GOT3 (cell line): ENCODE data around the gene IDH1.
"Not testable (repeated sequence)": the region's sequence is repeated elsewhere in the genome, so short reads cannot be mapped to it uniquely, and the experiment has no call there.

Experiments used
- DNase-seq: peaks from one replicate; lab custom pipeline; 2025; ENCODE audit warnings: mixed read lengths; lab: John Stamatoyannopoulos, UW

Gene IDH1

DNA sequence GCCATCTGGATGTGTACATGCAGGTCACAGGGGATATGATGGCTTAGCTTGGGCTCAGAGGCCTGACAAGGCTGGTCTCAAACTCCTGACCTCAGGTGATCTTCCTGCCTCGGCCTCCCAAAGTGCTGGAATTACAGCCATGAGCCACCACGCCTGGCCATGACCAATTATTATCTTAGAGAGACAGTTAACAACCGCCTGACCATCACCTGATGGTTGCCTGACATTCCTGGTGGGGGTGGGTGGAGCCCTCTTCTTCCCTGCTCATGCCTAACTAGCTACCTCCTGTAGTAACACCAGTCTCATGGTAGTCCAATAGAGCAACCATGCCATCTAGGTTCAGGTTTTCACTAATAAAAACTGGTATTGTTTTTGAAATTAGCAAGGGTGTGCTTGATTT is 33.0 kb downstream of the IDH1 start:
- DNase-seq: not testable (repeated sequence)

DNA sequence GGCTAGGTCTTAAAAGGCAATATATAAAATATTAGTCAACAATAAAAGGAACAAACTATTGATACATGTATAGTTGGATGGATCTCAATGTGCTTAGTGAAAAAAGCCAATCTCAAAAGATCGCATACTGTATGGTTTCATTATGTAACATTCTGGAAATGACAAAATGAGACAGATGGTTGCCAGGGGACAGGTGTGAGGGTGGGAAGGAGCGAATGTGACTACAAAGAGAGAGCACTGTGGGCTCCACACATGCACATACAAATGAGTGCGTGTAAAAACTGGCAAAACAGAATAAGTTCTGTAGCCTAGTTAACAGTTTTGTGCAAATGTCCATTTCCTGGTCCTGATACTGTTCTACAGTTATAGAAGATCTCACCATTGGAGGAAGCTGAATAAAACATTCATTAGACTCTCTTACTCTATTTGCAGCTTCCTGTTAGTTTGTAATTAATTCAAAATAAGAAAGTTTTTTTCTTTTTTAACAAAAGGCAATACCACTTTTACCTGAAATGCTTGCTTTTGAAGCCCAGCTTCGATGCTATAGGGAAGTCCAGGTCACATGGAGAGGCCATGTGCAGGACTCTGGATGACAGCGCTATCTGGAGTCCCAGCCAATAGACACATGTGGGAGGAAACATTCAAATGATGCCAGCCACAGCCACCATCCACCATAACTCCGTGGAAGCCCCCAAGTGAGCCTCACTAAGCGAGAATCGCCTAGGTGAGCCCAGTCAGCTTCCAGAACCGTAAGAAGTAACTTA is 44.0 kb downstream of the IDH1 start:
- DNase-seq: no peak

DNA sequence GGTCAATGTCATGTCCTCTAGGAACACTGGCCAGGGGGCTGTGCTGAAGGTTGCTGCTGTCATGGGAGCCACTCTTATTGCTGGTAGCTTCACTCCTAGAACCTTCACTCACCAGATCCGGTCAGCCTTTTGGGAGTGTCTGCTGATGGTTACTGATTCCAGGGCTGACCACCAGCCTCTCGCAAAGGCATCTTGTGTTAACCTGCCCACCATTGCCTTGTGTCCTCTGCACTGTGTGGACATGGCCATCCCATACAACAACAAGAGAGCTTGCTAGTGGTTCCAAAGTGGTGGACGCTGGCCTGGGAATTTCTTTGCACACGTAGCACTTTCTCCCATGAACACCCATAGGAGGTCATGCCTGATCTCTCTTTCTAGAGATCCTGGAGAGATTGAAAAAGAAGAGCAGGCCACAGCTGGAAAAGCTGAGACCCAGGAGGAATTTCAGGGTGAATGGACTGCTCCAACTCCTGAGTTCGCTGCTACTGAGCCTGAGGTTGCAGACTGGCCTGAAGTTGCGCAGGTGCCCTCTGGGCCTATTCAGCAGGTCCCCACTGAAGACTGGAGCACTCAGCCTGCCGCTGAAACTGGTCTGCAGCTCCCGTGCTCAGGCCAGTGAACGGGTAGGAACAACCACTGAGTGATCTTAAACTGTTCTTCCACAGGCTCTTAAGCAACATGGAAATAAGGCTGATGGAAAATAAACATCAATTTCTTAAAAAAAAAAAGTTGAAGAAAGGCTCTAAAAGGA is 46.4 kb downstream of the IDH1 start:
- no peak for DNase-seq

DNA sequence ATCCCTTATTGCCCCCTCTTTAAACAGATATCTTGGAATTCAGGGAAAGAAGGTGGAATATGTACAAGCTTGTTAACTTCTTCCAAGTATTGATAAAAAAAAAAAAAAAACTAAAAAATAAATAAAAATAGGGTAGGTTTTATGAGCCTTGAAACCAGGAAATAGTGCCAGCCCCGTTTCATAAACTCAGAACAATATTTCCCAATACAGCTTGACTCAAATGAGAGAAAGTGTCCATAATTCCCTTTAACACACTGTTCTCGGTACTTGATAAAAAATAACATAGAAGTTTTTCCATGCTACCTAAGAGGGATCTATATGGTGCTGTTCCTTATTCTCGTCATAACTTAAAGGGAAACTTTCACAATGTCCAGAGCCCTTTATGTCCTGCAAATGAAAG is 47.1 kb downstream of the IDH1 start:
- no peak for DNase-seq

DNA sequence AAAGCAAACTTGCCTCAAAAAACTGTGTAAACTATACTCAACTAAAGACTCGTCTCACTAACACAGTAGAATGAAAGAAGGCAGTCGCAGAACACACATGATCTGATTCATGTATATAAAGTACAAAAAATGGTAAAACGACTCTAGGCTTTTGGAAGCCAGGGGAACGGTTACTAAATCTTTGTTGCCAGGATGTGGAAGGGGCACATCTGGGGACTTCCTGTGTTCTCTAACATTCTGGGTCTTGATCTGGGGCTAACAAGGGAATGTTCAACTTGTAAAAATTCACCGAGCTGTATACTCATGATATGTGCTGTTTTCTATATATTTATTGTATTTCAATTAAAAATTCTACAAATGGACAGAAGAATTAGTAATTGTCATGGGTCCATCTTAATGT is 50.7 kb downstream of the IDH1 start:
- DNase-seq: no peak

DNA sequence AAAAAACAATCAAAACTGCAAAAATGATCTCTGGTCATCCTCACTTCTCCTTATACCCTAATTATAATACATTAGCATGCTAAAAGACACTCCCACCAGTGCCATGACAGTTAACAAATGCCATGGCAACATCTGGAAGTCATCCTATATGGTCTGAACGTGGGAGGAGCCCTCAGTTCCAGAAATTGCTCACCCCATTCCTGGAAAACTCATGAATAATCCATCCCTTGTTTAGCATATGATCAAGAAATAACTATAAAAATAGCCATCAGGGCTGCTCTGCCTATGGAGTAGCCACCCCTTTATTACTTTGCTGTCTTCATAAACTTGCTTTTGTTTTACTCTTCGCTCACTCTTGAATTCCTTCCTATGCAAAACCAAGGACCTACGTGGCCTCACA is 59.3 kb downstream of the IDH1 start:
- no peak for DNase-seq

DNA sequence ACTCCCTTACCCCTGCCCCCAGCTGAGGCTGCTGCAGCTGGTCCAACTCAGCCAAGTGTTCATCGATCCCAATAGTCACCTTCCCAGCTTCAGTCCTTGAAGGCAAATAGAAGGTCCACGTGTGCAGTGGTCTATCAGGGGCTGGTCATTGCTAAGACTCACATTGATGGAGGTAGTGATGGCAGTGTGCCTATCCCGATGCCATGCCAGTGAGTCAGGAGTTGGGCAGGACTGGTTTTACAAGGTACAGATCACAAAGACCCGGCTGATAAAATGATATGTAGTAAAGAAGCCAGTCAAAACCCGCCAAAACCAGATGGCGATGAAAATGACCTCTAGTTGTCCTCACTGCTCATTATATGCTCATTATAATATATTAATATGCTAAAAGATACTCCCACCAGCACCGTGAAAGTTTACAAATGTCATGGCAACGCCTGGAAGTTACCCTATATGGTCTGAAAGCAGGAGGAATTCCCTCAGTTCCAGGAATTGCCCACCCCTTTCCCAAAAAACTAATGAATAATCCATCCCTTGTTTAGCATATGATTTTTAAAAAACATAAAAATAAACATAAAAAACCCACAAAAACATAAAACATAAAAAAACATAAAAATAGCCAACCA is 62.1 kb downstream of the IDH1 start:
- DNase-seq: no peak

DNA sequence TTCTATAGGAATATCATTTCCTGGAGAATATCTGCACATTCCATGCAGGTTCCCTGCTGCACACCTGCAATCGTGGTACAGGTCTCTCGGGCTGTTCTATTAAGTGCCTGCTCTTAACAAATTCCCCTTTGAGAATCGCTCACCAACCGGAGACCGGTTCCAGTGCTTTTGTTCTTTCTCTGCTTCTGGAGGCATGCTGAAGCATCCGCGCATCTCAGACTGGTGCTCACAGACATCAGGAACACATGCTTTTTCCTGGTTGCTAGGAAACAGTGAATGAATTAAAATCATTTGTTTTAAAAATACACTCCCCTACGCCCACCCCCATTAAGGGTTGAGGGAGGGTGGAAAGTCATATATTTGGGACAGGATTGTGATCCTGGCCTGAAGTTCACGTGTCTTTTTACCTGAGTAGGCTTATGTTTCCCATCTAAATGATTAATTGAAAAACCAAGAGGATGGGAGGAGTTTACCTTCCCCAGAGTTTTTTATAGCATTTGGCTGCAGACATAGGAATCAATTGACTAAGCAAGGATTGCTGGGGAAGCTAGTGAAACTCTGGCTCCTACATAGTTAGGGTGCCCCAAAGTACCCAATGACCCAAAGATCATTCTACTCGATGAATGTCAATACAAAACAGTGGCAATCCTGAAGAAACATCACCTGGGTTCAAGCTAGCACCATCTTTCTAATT is 64.9 kb downstream of the IDH1 start, which contains the start of gene C2orf80:
C2orf80 (minus strand) TSS at position 221 of the 694 bp plus-strand sequence. CDS start 3,044 bp downstream, outside the sequence.
- DNase-seq: no peak

DNA sequence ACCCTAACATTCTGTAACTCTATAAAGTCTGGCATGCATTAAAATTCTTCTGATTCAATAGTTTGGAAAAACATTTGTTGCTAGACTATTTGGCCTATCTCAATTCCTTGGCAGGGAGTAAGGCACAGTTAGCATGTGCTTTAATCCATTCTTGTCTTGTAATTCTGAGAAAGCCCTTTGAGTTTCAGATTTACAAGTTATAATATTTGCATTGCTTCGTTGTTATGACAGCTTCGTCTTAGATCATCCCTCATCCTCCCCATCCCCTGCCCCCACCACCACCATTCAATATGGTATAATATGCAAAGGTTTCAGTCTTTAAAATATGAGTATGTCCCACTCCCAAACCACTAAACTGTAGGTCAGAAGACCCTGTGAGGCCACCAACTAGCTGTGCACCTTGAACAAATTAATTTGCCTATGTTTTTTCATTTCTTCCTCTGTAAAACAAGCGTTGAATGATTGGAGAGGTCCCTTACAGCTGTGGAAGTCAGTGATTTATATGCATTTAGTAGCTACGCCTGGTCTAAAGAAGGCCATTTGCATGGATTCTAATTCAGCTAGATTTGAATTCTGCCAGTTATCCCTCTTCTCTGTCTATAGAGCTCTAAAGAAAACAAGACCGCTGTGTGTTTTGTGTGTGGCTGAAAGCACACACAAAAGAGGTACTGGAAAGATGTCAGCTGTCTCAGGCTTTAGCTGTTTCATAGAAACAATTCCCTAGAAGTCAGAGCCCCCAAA is 65.6 kb downstream of the IDH1 start:
- no peak for DNase-seq

DNA sequence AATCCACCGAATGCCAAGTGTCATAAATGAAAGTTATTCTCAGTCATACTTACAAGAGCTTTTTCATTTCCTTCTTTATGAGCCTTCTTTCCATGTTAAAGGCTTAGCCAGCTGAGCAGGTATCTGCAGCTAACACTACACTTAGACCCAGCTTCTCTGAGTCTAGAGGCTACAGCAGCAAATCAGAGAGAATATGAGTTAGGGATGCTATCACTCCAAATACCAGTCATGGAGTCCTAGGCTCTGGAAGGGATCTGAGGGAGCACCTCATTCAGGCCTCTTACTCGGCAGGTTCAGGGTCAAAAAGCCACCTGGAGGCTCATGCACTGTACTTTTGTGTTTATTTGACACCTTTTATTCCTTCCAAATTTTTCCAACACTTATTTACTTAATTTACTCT is 68.0 kb downstream of the IDH1 start:
- no peak for DNase-seq

DNA sequence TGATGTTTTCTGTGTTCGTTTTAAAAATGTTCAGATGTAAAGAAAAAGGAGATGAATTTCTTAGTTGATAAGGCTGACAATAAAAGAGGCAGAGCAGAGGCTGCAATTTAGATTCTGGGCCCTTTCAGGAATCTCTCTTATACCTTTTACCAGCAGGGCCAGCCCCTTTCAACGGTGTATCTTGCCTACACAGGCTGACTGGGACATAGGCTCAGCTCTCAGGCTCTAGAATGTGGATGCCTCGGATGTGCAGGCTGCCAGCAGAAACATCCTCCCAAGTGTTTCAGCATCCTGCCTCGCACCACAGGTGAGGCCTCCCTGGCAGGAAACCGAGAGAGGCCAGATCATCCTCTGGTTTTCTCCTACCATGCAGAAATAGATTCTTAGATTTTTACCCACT is 68.4 kb downstream of the IDH1 start:
- no peak for DNase-seq
